Renal pelvis (tissue), 4 donors: ENCODE data around the gene FBXO10. TPM values are rescaled to one million over a fixed set of nuclear protein-coding genes. Genes with fewer than 3 reads are reported as not detected.
"Not testable (repeated sequence)": the region's sequence is repeated elsewhere in the genome, so short reads cannot be mapped to it uniquely, and the experiment has no call there.

Experiments used
- DNase-seq: peaks from one replicate; pipeline ENCODE4 v3.0.0-alpha.2; 2013
- polyA plus RNA-seq, 3 donors: library from polyadenylated mRNA; unstranded; fragments of 120-200 nt; gene quantifications; one replicate each; pipeline ENCODE4 v1.2.1, GENCODE V29; 2013; ENCODE audit not compliant: insufficient read length in 3 of 3

FBXO10 gene
- polyA plus RNA-seq, 3 donors, result 13.3 to 18.3 (median 13.8) TPM

DNA sequence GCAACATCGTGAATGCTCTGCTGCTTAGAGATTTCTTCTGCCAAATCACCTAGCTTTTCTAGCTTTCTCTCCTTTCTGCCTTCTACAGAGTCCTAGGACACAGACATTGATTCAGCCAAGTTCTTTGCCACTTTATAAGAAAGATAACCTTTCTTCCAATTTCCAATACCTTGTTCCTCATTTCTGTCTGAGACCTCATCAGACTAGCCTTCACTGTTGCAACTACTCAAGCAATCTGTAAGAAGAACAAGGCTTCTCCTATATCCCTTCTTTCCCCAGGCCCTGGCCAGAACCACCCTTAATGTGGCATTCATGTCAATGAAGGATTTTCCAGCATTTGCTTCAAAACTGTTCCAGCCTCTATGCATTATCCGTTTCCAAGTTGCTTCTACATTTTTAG lies 24.3 kb downstream of the FBXO10 start:
- DNase-seq, result no peak

DNA sequence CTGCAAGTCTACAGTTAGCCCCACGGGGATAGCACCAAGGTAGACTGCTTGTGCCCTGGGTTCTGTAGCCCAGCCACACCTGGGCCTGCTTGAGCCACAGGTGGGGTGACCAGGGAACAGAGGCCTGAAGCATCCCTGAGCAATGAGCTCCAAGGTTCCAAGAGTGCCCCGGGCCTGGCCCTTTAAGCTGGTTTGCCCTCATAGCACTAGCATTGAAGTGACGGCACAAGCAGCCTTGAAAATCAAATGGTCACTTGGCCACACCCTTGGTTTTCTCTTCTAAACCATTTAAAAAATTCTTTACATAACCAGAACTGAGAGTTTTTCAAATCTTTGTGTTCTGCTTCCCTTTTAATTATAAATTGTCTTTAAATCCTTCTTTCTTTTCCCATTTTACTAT lies 24.7 kb downstream of the FBXO10 start:
- no peak for DNase-seq

DNA sequence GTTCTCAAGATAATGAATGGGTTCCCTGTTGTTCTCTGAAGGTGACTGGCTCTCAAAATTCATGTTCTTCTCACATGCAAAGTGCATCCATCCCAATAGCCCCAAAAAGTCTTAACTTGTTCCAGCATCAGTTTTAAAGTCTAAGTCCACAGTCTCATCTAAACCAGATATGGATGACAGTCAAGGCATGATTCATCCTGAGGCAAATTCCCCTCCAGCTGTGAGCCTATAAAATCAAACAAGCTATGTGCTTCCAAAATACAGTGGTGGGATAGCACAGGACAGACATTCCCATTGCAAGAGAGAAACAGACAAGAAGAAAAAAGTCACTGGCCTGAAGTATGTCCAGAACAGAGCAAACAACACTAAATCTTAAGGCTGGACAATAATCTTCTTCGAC lies 25.4 kb downstream of the FBXO10 start:
- no peak for DNase-seq

DNA sequence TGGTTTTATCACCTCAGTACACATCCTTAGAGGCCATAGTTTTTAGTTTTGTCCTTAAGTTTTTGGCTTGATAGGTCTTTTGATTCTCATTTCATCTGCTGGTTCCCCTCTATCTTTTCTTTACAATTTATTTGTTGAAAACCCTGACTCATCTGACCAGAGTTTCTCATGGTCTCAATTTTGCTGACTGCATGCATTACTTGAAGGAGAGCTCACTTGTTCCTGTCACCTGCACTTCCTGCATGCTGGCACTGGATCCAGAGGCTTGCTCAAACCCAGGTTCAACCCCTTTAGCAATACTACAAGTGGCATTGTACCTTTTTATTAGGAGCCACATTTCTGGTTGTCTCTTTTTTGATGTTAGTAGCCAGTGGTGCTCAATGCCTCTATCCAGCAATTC lies 26.7 kb downstream of the FBXO10 start:
- no peak for DNase-seq

DNA sequence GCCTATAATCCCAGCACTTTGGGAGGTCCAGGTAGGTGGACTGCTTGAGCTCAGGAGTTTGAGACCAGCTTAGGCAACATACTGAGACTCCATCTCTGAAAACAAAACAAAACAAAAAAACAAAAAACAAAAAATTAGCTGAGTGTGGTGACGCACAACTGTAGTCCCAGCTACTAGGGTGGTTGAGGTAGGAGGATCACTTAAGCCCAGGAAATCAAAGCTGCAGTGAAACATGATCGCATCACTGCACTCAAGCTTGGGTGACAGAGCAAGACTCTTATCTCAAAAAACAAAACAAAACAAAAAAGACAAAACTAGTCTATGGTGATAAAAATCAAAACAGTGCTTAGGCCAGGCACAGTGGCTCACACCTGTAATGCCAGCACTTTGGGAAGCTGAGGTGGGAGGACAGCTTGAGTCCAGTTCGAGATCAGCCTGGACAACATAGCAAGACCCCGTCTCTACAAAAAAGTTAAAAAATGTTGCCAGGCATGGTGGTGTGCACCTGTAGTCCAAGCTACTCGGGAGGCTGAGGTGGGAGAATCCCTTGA lies 28.8 kb downstream of the FBXO10 start:
- no peak for DNase-seq

DNA sequence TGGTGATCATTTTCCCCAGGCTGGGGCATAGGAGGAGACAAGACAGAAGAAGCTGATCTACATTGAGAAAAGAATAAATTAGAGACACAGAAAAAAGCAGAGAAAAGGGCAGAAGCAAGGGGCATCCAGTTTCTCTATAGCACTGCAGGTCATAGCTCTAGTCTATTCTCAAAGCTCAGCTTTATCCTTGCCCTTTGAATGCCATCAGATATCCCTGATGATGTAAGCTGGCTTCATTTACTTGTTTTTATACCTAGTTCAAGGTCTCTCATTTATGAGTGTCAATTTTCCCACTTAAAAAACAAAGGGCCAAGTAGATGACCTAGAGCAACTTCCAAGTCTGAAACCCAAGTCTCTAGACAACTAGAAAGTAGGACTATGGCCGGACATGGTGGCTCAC lies 32.7 kb downstream of the FBXO10 start:
- DNase-seq, result no peak

DNA sequence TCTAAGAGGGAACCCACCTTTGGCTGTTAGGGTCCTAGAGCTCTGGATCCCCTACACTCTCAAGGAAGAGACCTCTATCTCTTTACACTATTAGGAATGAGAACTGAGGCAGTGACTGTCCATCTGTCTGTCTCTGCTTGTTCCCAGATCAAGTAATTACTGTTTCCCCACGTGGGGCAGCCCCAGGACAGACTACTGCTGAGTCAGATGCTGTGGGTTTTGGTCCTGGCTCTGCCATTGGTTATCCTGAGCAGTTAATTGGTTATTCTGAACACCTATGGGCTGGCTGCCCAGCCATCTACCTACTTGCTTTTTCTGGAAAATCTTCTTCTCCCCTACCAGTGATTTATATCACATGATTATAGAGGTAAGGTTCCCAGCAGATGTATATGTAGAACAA lies 33.3 kb downstream of the FBXO10 start:
- no peak for DNase-seq

DNA sequence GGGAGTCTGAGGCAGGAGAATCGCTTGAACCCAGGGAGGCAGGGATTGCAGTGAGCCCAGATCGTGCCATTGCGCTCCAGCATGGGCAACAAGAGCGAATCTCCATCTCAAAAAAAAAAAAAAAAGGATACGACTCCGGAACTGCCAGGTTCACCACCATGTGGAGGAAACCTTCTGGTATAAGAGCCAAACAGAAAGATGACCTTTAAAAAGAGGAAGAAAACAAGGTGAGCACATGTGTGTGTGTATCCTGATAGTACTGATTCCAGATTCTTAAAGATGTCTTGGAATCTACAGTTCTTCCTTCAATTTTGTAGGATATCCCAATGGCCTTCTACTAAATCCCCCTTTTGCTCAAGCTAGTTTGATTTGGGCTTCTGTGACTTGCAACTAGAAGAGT lies 33.7 kb downstream of the FBXO10 start:
- no peak for DNase-seq

DNA sequence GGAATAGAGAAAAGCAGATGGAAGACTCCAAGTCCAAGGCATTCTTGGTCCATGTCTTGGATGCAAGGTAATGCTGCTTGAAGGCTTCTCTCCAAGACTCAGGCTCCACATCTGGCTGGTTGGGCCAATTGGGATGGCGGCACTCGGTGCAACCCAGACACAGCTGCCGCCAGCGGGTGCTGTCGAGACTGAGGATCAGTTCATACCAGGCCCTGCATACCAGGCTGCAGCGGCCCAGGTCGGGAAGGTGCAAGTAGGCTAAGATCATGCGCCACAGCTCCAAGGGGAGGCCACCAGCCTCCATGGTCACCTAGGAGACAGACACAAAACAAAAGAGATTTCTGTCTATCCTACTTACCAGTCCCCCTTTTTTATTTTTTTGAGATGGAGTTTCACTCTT lies 34.7 kb downstream of the FBXO10 start:
- no peak for DNase-seq

DNA sequence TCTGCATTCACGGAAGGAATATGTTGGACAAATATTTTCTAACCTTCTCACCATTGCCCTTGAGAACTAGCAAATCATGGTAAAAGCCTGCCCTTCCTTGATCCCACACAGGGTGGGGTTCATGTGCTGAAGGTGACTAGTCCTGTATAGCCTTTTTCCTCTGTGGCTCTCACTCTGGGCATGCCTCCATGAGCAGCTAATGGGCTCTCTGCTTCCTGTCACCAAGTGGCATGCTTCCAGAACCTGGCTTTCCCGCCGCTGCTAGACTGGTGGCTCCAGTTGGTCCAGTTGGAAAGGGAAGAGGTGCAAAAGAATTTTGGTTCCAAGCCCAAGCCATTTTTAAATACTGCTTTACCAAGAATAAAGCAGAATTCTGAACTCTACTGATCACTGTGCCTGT lies 35.5 kb downstream of the FBXO10 start:
- peak; percentile 3 for DNase-seq

DNA sequence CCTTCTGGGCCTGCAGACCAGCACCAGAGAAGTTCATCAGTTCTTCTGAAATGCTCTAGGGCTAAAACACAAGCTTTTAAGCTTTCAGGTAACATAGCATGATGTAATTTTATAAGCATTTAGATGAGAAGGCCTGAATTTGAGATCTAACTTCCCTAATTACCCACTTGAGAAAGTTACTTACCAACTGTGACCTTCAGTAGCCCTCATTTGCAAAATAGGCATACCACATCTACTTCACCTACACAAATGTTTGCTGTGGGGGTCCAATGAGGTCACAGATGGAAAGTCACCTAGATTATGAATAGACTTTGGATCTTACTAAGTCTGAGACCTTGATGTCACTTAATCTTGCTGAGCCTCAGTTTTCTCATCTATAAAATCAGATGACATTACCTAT lies 36.5 kb downstream of the FBXO10 start:
- DNase-seq, result no peak

DNA sequence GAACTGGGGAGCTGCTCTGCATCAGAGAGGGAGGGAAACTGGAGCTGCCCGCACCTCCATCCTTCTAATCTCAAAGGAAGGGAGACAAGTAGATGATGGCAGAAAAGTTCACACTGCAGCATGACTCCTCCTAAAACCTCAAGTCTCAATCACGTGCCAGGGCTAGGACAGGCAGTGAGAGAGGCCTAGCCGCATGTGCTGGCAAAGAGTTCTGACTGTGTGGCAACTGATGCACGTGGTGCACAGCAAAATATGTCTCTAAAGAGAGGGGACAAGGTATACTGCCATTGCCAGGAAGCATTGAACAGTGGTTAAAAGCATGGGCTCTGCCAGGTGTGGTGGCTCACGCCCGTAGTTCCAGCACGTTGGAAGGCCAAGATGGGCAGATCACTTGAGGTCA lies 38.1 kb downstream of the FBXO10 start:
- no peak for DNase-seq

DNA sequence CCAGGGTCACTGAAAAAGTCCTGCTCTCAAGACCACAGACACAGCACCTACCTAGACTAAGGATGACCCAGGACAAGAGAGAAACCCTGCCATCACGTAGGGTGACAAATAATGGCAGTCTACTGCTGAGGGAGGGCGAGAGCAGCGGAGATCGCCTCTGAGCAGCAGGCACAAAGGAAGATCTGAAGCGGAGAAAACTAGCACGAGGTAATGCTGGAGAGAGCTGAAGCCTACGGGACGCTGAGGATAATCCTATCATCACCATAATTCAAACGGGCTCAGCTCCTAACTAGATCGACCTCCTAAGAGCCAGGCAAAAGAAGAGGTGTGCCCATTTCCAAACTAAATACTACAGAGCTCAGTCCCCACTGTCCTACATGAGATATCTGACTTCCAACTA lies 41.3 kb downstream of the FBXO10 start:
- no peak for DNase-seq

DNA sequence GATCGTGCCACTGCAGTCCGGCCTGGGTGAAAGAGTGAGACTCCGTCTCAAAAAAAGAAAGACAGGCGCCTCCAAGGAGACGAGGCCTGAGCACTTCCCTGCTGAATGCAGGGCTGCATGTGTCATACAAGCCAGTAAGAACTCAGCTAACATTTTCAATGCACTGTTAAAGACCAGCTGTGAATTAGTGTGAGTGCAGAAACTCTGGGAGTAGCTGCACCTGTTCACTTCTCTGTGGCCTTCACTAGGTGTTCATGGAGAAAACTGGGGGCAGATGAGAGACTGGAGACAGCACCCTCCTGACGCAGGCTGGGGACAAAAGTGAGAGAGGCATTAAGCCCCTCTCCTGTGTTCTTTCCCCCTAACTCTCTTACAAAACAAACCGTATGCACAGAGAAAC lies 41.8 kb downstream of the FBXO10 start:
- no peak for DNase-seq

DNA sequence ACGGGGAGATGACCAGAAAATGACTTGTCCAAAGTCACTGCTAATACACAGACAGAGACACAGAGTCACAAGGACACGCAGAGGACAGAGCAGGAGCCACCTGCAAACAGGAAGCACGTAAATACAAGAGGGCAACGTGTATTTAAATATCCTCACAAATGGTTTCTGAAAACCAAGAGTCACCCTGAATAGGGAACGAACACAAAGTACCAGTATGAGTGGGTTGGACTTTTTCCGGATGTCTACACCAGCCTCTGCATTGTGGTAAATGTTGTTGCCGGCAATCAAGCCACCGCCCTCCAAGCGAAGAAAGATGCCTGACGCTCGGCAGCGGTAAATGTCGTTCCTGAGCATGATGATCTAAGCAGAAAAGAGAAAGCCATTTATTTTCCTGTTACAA lies 44.5 kb downstream of the FBXO10 start:
- DNase-seq, result no peak

DNA sequence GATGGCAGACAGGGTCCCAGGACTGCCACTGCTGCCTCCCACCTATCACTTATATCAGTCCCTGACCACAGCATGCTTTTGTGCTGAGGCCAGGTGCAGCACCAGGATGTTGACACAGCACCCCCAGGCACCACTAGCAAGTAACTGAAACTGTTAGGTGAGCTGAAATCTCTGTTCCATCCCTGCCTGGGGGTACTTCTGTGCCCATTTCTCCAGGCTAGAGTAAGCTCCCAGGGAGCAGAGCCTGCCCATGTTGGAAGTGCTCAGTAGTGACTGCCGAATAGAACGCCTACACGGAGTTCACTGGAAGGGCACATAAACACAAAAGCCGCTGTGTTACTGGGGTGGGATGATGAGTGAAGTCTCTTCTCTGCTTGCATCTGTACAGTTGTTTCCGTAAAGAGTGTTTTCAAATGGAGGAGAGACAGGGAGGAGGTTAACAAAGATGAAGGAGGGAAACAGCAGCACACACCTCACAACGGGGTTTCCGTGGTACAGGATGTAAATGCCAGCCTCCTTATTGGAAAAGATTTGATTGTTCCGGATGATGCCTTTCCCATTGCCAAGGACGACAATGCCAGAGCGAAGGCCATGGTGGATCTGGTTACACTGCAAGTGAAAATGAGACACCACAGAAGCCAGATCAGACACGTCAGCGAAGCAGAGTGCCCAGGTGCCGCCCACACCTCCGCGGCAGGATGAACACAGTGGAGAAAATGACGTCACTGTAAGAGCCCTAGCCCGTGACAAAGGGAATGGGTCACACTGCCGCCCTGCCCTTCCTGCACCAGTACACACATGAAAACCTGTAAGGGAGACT lies 47.3 kb downstream of the FBXO10 start:
- DNase-seq, result peak; percentile 84

DNA sequence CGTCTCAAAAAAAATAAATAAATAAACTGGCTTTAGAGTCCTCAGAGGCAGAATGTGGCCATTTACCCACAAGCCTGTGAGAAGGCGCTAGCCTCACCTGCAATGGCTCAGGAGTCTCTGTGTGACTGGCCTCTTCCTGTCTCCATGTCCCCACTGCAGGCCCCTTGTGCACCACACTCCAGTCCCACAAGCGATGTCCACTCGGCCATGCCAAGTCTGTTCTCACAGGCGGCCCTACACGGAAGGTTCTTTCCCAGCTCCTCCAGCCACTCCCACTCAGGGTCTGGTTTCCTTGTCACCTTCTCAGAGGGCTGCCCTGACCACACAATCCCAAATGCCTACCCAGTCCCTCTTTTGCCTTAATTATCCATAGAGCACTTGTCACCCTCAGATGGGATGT lies 52.3 kb downstream of the FBXO10 start:
- no peak for DNase-seq

DNA sequence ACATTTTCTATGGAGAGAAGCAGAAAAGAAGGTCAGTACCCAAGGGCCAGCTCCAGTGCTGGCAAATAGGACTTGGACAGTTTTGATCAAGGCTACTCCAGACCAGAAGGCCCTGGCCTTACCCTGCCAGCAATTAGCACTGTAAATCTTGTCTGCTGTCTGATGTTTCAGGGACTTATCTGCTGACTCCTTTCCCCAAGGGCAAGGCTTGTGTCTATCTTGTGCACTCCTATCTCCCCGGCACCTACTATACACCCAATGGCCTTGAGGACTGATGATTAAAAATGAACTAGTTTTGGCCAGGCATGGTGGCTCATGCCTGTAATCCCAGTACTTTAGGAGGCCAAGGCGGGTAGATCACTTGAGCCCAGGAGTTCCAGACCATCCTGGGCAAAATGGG lies 53.2 kb downstream of the FBXO10 start:
- DNase-seq, result no peak

DNA sequence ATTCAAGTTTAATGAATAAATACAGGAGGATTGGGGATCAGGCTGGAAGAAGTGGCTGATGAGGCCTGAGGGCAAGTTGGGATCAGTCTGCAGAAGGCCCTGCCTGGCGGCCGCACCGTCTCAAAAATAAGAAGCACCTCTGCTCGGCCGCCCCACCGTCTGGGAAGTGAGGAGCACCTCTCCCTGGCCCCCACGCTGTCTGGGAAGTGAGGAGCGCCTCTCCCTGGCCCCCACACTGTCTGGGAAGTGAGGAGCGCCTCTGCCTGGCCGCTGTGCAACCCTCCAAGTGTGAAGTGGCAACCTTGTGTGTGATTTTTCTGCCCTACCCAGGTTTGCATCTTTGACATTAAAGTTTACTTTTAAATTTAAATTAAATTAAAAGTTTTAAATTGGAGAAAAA lies 55.1 kb downstream of the FBXO10 start:
- no peak for DNase-seq

DNA sequence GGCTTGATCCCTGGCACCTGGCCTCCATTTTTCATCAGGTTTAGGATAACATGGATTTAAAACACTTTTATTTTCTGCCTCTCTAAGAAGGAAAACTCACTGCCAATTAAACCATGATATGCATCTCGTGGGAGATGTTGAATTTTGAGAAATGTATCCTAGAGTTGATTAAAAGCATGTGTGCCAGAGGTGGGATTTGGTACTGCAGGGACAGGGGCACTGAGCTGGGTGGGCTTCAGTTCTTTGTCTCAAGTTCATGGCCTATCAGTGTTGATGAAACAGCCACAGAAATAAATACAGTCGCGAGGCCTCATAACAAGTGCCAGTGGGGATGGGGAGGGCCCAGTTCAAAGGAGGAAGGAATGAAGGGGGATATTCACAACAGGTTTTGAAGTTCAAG lies 55.5 kb downstream of the FBXO10 start:
- DNase-seq, result no peak

DNA sequence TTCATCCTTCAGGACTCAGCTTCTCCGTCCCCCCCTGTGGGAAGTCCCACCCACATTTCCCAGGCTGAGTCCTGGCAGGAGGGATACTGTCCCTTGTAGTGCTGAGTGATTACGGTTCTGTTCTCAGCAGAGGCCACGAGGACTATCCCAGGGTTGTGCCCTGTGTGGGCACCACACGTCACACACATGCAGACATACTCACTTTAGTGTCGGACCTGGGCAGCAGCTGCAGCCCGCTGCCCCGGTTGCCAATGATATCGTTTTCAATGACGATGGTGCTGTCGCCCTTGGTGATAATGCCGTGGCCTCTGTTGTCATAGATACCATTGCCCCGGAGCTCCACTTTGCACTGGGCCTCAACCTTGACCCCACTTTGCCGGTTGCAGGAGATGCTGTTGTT lies 58.3 kb downstream of the FBXO10 start:
- DNase-seq, result no peak

DNA sequence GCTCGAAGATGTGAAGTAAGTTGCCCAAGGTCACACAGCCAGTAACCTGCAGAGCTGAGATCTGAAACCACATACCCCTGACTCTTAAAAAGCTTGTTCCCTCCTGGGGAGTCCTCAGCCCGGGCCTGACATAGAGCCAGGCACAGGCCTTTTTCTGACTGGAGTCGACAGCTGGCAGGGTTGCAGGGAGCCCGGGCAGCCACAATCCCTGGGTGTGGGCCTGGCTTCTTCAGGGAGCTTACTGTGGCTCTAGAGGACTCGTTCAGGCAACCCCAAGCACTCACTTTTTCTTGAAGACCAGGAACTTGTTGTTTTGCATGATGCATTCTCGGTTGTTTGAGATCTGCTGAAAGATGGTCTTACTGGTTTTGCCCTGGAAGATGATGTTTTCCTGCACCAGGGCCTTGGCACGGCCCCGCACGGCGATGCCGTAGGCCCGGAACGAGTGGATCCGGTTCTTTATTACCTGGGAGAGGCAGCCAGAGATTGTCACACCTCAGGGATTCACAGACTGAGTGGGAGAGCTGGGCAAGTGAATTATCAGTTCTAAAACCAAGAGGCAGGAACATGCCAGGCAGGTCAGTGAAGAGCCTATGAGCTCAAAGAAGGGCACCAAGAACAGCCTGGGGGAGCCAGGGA lies 60.4 kb downstream of the FBXO10 start:
- DNase-seq, result no peak

DNA sequence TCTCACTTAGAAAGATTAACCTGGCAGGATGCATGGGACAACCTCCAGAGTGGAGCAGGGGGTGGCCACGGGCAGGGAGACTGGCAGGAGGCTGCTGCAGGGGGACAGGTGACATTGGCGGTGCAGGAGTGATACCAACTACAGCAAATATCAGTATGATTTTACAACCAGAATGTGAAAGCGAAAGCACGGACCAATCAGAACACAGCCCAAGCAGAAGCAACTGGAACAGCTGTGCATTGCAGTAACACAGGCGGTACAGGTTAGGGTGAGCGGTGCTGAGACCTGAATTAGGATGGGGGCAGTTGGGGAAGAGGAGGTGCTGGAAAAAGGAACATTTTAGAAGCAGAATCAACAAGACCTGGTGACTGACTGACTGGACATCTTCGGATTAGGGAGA lies 61.2 kb downstream of the FBXO10 start:
- no peak for DNase-seq

DNA sequence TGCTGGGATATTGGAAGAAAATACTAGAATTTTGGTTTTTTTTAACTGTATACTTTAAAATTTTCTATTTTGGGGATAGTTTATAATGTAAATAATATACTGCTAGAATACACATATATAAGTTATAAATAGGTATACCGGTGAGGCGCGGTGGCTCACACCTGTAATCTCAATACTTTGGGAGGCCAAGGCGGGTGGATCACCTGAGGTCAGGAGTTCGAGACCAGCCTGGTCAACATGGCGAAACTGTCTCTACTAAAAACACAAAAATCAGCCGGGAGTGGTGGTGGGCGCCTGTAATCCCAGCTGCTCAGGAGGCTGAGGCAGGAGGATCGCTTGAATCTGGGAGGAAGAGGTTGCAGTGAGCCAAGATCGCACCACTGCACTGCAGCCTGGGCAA lies 61.8 kb downstream of the FBXO10 start:
- DNase-seq, result not testable (repeated sequence)
